Activated naive CD4-positive, alpha-beta T cell treated with anti-CD3 and anti-CD28 coated beads, Interleukin-2, amount 50 U/mL, for 24 hours (primary cell): ENCODE measurements around the gene ABHD14A.
"Not testable (repeated sequence)": the region's sequence is repeated elsewhere in the genome, so short reads cannot be mapped to it uniquely, and the experiment has no call there.

Experiments used
- H3K27ac Mint-ChIP-seq: one replicate; pipeline ENCODE4 v1.8.0; 2021; ENCODE audit warnings: mild to moderate bottlenecking, mixed read lengths
- H3K27me3 Mint-ChIP-seq: one replicate; pipeline ENCODE4 v1.8.0; 2021; ENCODE audit warnings: mixed read lengths
- H3K36me3 Mint-ChIP-seq: one replicate; pipeline ENCODE4 v1.8.0; 2021; ENCODE audit warnings: mixed read lengths
- H3K4me1 Mint-ChIP-seq: one replicate; pipeline ENCODE4 v1.8.0; 2021; ENCODE audit warnings: mixed read lengths
- H3K4me3 Mint-ChIP-seq: one replicate; pipeline ENCODE4 v1.8.0; 2021; ENCODE audit warnings: mild to moderate bottlenecking, mixed read lengths
- H3K9me3 Mint-ChIP-seq: one replicate; pipeline ENCODE4 v1.8.0; 2021; ENCODE audit warnings: mixed read lengths

Gene ABHD14A

GRCh38 chr3:51974963-51975851, at the start of gene ABHD14A:
TSS of gene ABHD14A (plus strand) at chr3:51975064. CDS start at chr3:51975136, 72 bp downstream.
- Mint-ChIP-seq H3K4me3 (peak within 1 kb of the TSS; percentile 91), H3K9me3 (no peaks in the 10 kb centered on the region), H3K36me3 (no peaks in the 10 kb centered on the region), H3K4me1 (peaks cover 32% of the 10 kb centered on the region), H3K27ac (peak within 1 kb of the TSS; percentile 94), H3K27me3 (no peaks in the 10 kb centered on the region)

GRCh38 chr3:51927061-51927977, 47.5 kb upstream of the ABHD14A start:
- Mint-ChIP-seq H3K36me3 (no peaks in the 10 kb centered on the region), H3K27me3 (no peaks in the 10 kb centered on the region), H3K9me3 (no peaks in the 10 kb centered on the region), H3K27ac (no peak overlapping the region), H3K4me3 (no peak overlapping the region), H3K4me1 (no peaks in the 10 kb centered on the region)

- Mint-ChIP-seq H3K27me3 (no peaks in the 10 kb centered on the region), H3K4me1 (no peaks in the 10 kb centered on the region), H3K9me3 (no peaks in the 10 kb centered on the region), H3K4me3 (no peak overlapping the region), H3K27ac (no peak overlapping the region), H3K36me3 (no peaks in the 10 kb centered on the region)
These were observed 46.4 kb upstream of the ABHD14A start for GRCh38 chr3:51928438-51928837.

- H3K9me3 Mint-ChIP-seq, H3K4me3 Mint-ChIP-seq, H3K36me3 Mint-ChIP-seq, H3K27me3 Mint-ChIP-seq, H3K4me1 Mint-ChIP-seq, H3K27ac Mint-ChIP-seq: not testable (repeated sequence)
These were observed 45.9 kb upstream of the ABHD14A start for GRCh38 chr3:51928981-51929380.

GRCh38 chr3:51929420-51930003, 45.4 kb upstream of the ABHD14A start:
- H3K36me3 Mint-ChIP-seq = no peaks in the 10 kb centered on the region
- H3K4me1 Mint-ChIP-seq = no peaks in the 10 kb centered on the region
- H3K27me3 Mint-ChIP-seq = no peaks in the 10 kb centered on the region
- H3K9me3 Mint-ChIP-seq = no peaks in the 10 kb centered on the region
- no peak overlapping the region for H3K27ac Mint-ChIP-seq
- H3K4me3 Mint-ChIP-seq = no peak overlapping the region

GRCh38 chr3:51930439-51930838, 44.4 kb upstream of the ABHD14A start:
- H3K36me3 Mint-ChIP-seq = no peaks in the 10 kb centered on the region
- H3K27ac Mint-ChIP-seq = no peak overlapping the region
- no peaks in the 10 kb centered on the region for H3K27me3 Mint-ChIP-seq
- no peaks in the 10 kb centered on the region for H3K9me3 Mint-ChIP-seq
- H3K4me1 Mint-ChIP-seq = no peaks in the 10 kb centered on the region
- H3K4me3 Mint-ChIP-seq = no peak overlapping the region

- Mint-ChIP-seq H3K4me1 (no peaks in the 10 kb centered on the region), H3K27ac (no peak overlapping the region), H3K4me3 (no peak overlapping the region)
These were observed 43.1 kb upstream of the ABHD14A start for GRCh38 chr3:51931756-51932155.

GRCh38 chr3:51932471-51933370, 42.1 kb upstream of the ABHD14A start:
- Mint-ChIP-seq H3K27me3 (no peaks in the 10 kb centered on the region), H3K36me3 (no peaks in the 10 kb centered on the region), H3K27ac (no peak overlapping the region), H3K4me3 (no peak overlapping the region), H3K4me1 (no peaks in the 10 kb centered on the region), H3K9me3 (no peaks in the 10 kb centered on the region)

More at GRCh38 chr3:51931756-51932155, 43.1 kb upstream of the ABHD14A start:
- no peaks in the 10 kb centered on the region for H3K9me3 Mint-ChIP-seq
- H3K36me3 Mint-ChIP-seq = no peaks in the 10 kb centered on the region
- no peaks in the 10 kb centered on the region for H3K27me3 Mint-ChIP-seq

GRCh38 chr3:51933471-51934138, 41.3 kb upstream of the ABHD14A start:
- Mint-ChIP-seq H3K4me3 (no peak overlapping the region), H3K27ac (no peak overlapping the region)

GRCh38 chr3:51934139-51934850, 40.6 kb upstream of the ABHD14A start:
- peaks cover 10% of the 10 kb centered on the region for H3K4me1 Mint-ChIP-seq
- no peak overlapping the region for H3K4me3 Mint-ChIP-seq
- peaks cover 3% of the 10 kb centered on the region for H3K36me3 Mint-ChIP-seq
- no peaks in the 10 kb centered on the region for H3K9me3 Mint-ChIP-seq
- no peaks in the 10 kb centered on the region for H3K27me3 Mint-ChIP-seq
- H3K27ac Mint-ChIP-seq = no peak overlapping the region

More at GRCh38 chr3:51933471-51934138, 41.3 kb upstream of the ABHD14A start:
- no peaks in the 10 kb centered on the region for H3K9me3 Mint-ChIP-seq
- no peaks in the 10 kb centered on the region for H3K27me3 Mint-ChIP-seq
- H3K4me1 Mint-ChIP-seq = peaks cover 6% of the 10 kb centered on the region
- no peaks in the 10 kb centered on the region for H3K36me3 Mint-ChIP-seq

- no peaks in the 10 kb centered on the region for H3K27me3 Mint-ChIP-seq
- H3K9me3 Mint-ChIP-seq = no peaks in the 10 kb centered on the region
- H3K36me3 Mint-ChIP-seq = peaks cover 4% of the 10 kb centered on the region
- H3K27ac Mint-ChIP-seq = no peak overlapping the region
- no peak overlapping the region for H3K4me3 Mint-ChIP-seq
- peaks cover 19% of the 10 kb centered on the region for H3K4me1 Mint-ChIP-seq
These were observed 39.6 kb upstream of the ABHD14A start for GRCh38 chr3:51934991-51935885.

GRCh38 chr3:51935886-51936755, 38.7 kb upstream of the ABHD14A start:
- Mint-ChIP-seq H3K4me1 (peaks cover 27% of the 10 kb centered on the region), H3K27me3 (no peaks in the 10 kb centered on the region), H3K4me3 (no peak overlapping the region), H3K9me3 (no peaks in the 10 kb centered on the region), H3K36me3 (peaks cover 13% of the 10 kb centered on the region), H3K27ac (no peak overlapping the region)
